ENCODE measurements around the gene ZNF354B. TPM values are rescaled to one million over a fixed set of nuclear protein-coding genes. Genes with fewer than 3 reads are reported as not detected.
A peak's percentile ranks its signal among the peaks of the same experiment; 100 is the strongest.

ZNF354B gene
- total and polyA plus RNA-seq, 12 donors, result 3.4 to 12.1 (median 7.4) TPM

DNA sequence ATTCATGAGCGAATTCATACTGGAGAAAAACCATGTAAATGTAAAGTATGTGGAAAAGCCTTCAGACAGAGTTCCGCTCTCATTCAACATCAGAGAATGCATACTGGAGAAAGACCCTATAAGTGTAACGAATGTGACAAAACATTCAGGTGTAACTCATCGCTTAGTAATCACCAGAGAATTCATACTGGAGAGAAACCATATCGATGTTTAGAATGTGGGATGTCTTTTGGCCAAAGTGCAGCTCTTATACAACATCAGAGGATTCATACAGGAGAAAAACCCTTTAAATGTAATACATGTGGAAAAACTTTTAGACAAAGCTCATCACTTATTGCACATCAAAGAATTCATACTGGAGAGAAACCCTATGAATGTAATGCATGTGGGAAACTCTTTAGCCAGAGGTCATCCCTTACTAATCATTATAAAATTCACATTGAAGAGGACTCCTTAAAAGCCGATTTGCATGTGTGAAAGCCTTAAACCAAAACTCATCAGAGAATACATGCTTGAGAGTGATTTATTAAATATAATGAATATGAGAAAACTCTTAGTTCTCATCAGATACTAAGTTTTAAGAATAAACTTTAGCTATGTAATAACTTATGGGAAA, 24.2 kb downstream of the ZNF354B start:
- H3K9me3 ChIP-seq, result peaks cover 5 to 100% (median 77%) of the 10 kb centered on the region in 11 donors
- no peak overlapping the region for H3K4me3 ChIP-seq
- peaks cover 0 to 100% (median 79%) of the 10 kb centered on the region in 9 donors for H3K36me3 ChIP-seq
- no peaks in the 10 kb centered on the region for H3K4me1 ChIP-seq
- DNase-seq (no peak), ATAC-seq (no peak)
- WGBS, 2 donors, result 98 to 99% methylated on average over 6 of the region's 6 CpGs
- H3K27me3 ChIP-seq, result no peaks in the 10 kb centered on the region
- no peak overlapping the region for H3K27ac ChIP-seq
- TF ChIP-seq, protein P1, sequence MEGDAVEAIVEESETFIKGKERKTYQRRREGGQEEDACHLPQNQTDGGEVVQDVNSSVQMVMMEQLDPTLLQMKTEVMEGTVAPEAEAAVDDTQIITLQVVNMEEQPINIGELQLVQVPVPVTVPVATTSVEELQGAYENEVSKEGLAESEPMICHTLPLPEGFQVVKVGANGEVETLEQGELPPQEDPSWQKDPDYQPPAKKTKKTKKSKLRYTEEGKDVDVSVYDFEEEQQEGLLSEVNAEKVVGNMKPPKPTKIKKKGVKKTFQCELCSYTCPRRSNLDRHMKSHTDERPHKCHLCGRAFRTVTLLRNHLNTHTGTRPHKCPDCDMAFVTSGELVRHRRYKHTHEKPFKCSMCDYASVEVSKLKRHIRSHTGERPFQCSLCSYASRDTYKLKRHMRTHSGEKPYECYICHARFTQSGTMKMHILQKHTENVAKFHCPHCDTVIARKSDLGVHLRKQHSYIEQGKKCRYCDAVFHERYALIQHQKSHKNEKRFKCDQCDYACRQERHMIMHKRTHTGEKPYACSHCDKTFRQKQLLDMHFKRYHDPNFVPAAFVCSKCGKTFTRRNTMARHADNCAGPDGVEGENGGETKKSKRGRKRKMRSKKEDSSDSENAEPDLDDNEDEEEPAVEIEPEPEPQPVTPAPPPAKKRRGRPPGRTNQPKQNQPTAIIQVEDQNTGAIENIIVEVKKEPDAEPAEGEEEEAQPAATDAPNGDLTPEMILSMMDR (IDR thresholded peaks at IDR 0.05), result no peak
- intact Hi-C loops (cut with DNase I), result no loop called here

- Histone ChIP-seq H3K4me1 (peaks cover 0 to 16% (median 6%) of the 10 kb centered on the region in 9 donors), H3K27ac (peak within 1 kb of the TSS in 9 of 10 donors; percentile 56 to 80 (median 77)), H3K36me3 (no peaks in the 10 kb centered on the region), H3K4me3 (peak within 1 kb of the TSS; percentile 69 to 98 (median 88)), H3K9me3 (peaks cover 0 to 46% (median 0%) of the 10 kb centered on the region in 11 donors), H3K27me3 (peaks cover 0 to 13% (median 0%) of the 10 kb centered on the region in 7 donors)
- intact Hi-C loops (cut with DNase I), result loop anchor here in 4 of 10 donors (2.0 to 10.0 kb wide), 4 partner anchors 41 to 127 kb away; partner anchors contain the start of genes ZNF454 (in 2 of the 4) and ZNF879 (in 1 of the 4)
- DNase-seq (peak; percentile 57 to 73), ATAC-seq (peak; percentile 94 to 99 (median 98))
- TF ChIP-seq, protein P1 (IDR thresholded peaks at IDR 0.05), result peak in 1 of 9 donors; percentile 11
- WGBS, 2 donors, result 1 to 2% methylated on average over 75 to 79 of the region's 79 CpGs
These were observed 36.1 kb downstream of the ZNF354B start, which contains the start of gene ZFP2 for GRCh38 chr5:178895615-178896571. Gene ZFP2 (plus strand): TSS chr5:178895913. CDS start chr5:178931314, 35,401 bp downstream.

- H3K27ac ChIP-seq, result no peak overlapping the region
- DNase-seq, result no peak
- 83 to 86% methylated on average over 5 of the region's 5 CpGs for WGBS, 2 donors
- no peak overlapping the region for H3K4me3 ChIP-seq
- H3K27me3 ChIP-seq, result peaks cover 0 to 13% (median 0%) of the 10 kb centered on the region in 7 donors
- ATAC-seq, result no peak
- peaks cover 0 to 16% (median 6%) of the 10 kb centered on the region in 9 donors for H3K4me1 ChIP-seq
- TF ChIP-seq, protein P1 (IDR thresholded peaks at IDR 0.05), result no peak
- peaks cover 0 to 51% (median 5%) of the 10 kb centered on the region in 11 donors for H3K9me3 ChIP-seq
- intact Hi-C loops (cut with DNase I), result loop anchor here in 2 of 10 donors (5.0 to 10.0 kb wide), 2 partner anchors 38 to 46 kb away; partner anchors contain the start of gene ZNF454 (in 1 of the 2)
- peaks cover 0 to 9% (median 0%) of the 10 kb centered on the region in 9 donors for H3K36me3 ChIP-seq
These were observed 39.5 kb downstream of the ZNF354B start for GRCh38 chr5:178899289-178899688.

GRCh38 chr5:178902849-178903248, 43.1 kb downstream of the ZNF354B start:
- intact Hi-C loops (cut with DNase I), result no loop called here
- H3K27me3 ChIP-seq, result no peaks in the 10 kb centered on the region
- no peak overlapping the region for H3K27ac ChIP-seq
- ATAC-seq (no peak), DNase-seq (no peak)
- WGBS, 2 donors, result 58 to 79% methylated on average over 3 of the region's 3 CpGs
- TF ChIP-seq, protein P1 (IDR thresholded peaks at IDR 0.05), result no peak
- peaks cover 0 to 23% (median 0%) of the 10 kb centered on the region in 9 donors for H3K36me3 ChIP-seq
- no peaks in the 10 kb centered on the region for H3K4me1 ChIP-seq
- no peak overlapping the region for H3K4me3 ChIP-seq
- peaks cover 0 to 83% (median 10%) of the 10 kb centered on the region in 11 donors for H3K9me3 ChIP-seq
